ENCODE data around the gene HOXA5.

DNA sequence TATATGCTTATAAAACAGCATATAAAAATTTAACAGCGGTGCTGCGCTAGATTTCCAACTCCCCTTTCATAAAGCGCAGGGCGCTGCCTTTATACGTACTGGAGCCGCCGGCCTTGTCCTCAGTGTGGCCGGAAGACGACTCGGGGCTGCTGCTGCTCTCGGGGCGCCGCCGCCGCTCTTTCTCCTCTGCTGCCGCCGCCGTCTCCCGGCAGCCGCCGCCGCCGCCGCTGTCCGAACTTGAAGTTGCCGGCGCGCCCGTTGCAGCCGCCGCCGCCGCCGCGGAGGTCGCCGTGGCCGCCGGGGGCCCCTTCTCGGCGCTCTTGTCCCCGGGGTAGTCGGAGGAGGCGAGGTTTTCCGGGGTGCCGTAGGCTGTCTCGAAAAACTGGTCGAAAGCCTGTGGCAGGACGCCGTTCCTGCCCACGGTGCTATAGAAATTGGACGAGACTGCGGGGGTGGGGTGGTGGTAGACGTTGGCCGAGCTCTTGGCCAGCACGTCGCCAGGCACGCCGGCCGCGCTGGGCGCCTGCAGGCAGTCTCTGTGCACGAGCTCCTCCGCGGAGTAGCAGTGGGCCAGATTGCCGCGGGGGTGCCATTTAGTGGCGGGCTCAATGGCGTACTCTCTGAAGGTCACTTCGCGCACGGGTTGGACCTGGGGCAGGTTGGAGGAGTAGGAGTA is 41.0 kb upstream of the HOXA5 start:
- TF ChIP-seq SPI1 (IDR thresholded peaks at IDR 0.05; ENCODE audit: low read depth, low read length) = no peak
- TF ChIP-seq POLR2AphosphoS5 (IDR thresholded peaks at IDR 0.05; ENCODE audit: low read depth, low read length) = no peak
- no peak for TF ChIP-seq POLR2A (IDR thresholded peaks at IDR 0.05; ENCODE audit: low read depth, low read length)

Measured in GM12891 (cell line).